WTC11 (cell line): ENCODE data around the gene TRRAP. TPM values are rescaled to one million over a fixed set of nuclear protein-coding genes. Genes with fewer than 3 reads are reported as not detected.

Source experiments
- ATAC-seq: fragments of 200-7000 bp; cut with Tn5 transposase; 2 replicates; pipeline ENCODE4 v1.10.0; 2021; ENCODE audit warnings: mild to moderate bottlenecking, moderate library complexity
- CTCF ChIA-PET: fragments of 300-600 bp; sonication (Branson Sonifier 250); formaldehyde crosslinking; loops from one replicate; lab custom pipeline; 2021; ENCODE audit warnings: antibody characterized with exemption; lab: Charles Lee
- POLR2A ChIA-PET: fragments of 350-600 bp; sonication (Branson Sonifier 250); formaldehyde crosslinking; loops from one replicate; lab custom pipeline; 2021; ENCODE audit warnings: antibody characterized with exemption; lab: Charles Lee
- DNase-seq: peaks from one replicate; pipeline ENCODE4 v3.0.0; 2021; ENCODE audit warnings: low spot score
- H3K27ac Mint-ChIP-seq: 2 replicates; pipeline ENCODE4 v1.8.0; 2021; ENCODE audit warnings: mixed read lengths
- H3K27me3 Mint-ChIP-seq: 2 replicates; pipeline ENCODE4 v1.8.0; 2021; ENCODE audit warnings: low read depth, mild to moderate bottlenecking, moderate library complexity, mixed read lengths
- H3K36me3 Mint-ChIP-seq: 2 replicates; pipeline ENCODE4 v1.8.0; 2021; ENCODE audit warnings: mixed read lengths
- H3K4me1 Mint-ChIP-seq: 2 replicates; pipeline ENCODE4 v1.8.0; 2022; ENCODE audit warnings: mixed read lengths
- H3K4me3 Mint-ChIP-seq: 2 replicates; pipeline ENCODE4 v1.8.0; 2021; ENCODE audit warnings: mild to moderate bottlenecking, moderate library complexity, mixed read lengths
- H3K9me3 Mint-ChIP-seq: 2 replicates; pipeline ENCODE4 v1.8.0; 2021; ENCODE audit warnings: mixed read lengths
- CBFB ChIP-seq: sonication (generic); formaldehyde crosslinking; IDR thresholded peaks from 2 replicates; pipeline ENCODE4 v1.8.1; 2022; ENCODE audit warnings: mild to moderate bottlenecking, low read depth, missing genetic modification reagents
- ELF4 ChIP-seq: sonication (generic); formaldehyde crosslinking; IDR thresholded peaks from 2 replicates; pipeline ENCODE4 v1.8.1; 2022; ENCODE audit warnings: low read depth, mild to moderate bottlenecking, moderate library complexity, missing genetic modification reagents
- EMX1 ChIP-seq: fragments of 250-450 bp; sonication (Bioruptor Pico); IDR thresholded peaks from 2 replicates; pipeline ENCODE4 v1.8.0; 2021; ENCODE audit warnings: mild to moderate bottlenecking
- FOXP1 ChIP-seq: sonication (generic); formaldehyde crosslinking; IDR thresholded peaks from 2 replicates; pipeline ENCODE4 v1.8.0; 2022; ENCODE audit warnings: missing genetic modification reagents, mild to moderate bottlenecking, moderate library complexity, borderline replicate concordance
- GRHL2 ChIP-seq: fragments of 250-450 bp; sonication (Bioruptor Pico); IDR thresholded peaks from 2 replicates; pipeline ENCODE4 v1.8.0; 2022; ENCODE audit warnings: mild to moderate bottlenecking, moderate library complexity; ENCODE audit not compliant: insufficient replicate concordance, severe bottlenecking
- GTF2I ChIP-seq: fragments of 250-450 bp; sonication (Bioruptor Pico); conservative IDR thresholded peaks from 2 replicates; pipeline ENCODE4 v1.4.0; 2021; ENCODE audit warnings: mild to moderate bottlenecking
- HMGA2 ChIP-seq: fragments of 250-450 bp; sonication (Bioruptor Pico); IDR thresholded peaks from 2 replicates; pipeline ENCODE4 v1.4.0; 2021; ENCODE audit warnings: mild to moderate bottlenecking, moderate library complexity
- KAT7 ChIP-seq: sonication (generic); formaldehyde crosslinking; IDR thresholded peaks from 2 replicates; pipeline ENCODE4 v1.8.1; 2023; ENCODE audit warnings: missing genetic modification reagents, mild to moderate bottlenecking, borderline replicate concordance
- MXD4 ChIP-seq: fragments of 250-450 bp; sonication (Bioruptor Pico); IDR thresholded peaks from 2 replicates; pipeline ENCODE4 v1.8.0; 2021; ENCODE audit warnings: mild to moderate bottlenecking, moderate library complexity, borderline replicate concordance
- NFE2L1 ChIP-seq: sonication (generic); formaldehyde crosslinking; IDR thresholded peaks from 2 replicates; pipeline ENCODE4 v1.8.1; 2023; ENCODE audit warnings: missing genetic modification reagents
- NR3C1 ChIP-seq: sonication (generic); formaldehyde crosslinking; conservative IDR thresholded peaks from 2 replicates; pipeline ENCODE4 v1.8.1; 2023; ENCODE audit warnings: low read depth, mild to moderate bottlenecking, missing genetic modification reagents
- OVOL2 ChIP-seq: fragments of 250-450 bp; sonication (Bioruptor Pico); IDR thresholded peaks from 2 replicates; pipeline ENCODE4 v1.9.0; 2021; ENCODE audit warnings: mild to moderate bottlenecking, borderline replicate concordance
- TEAD4 ChIP-seq: sonication (generic); formaldehyde crosslinking; IDR thresholded peaks from 2 replicates; pipeline ENCODE4 v1.8.0; 2022; ENCODE audit warnings: mild to moderate bottlenecking, missing genetic modification reagents
- ZBTB21 ChIP-seq: sonication (generic); formaldehyde crosslinking; IDR thresholded peaks from 2 replicates; pipeline ENCODE4 v1.8.1; 2023; ENCODE audit warnings: mild to moderate bottlenecking, missing genetic modification reagents, borderline replicate concordance
- ZNF121 ChIP-seq: sonication (generic); formaldehyde crosslinking; IDR thresholded peaks from 2 replicates; pipeline ENCODE4 v1.8.0; 2023; ENCODE audit warnings: missing genetic modification reagents
- ZNF671 ChIP-seq: fragments of 250-450 bp; sonication (Bioruptor Pico); IDR thresholded peaks from 2 replicates; pipeline ENCODE4 v1.8.0; 2021; ENCODE audit warnings: mild to moderate bottlenecking
- total RNA-seq: library from RNA; stranded (reverse); gene quantifications from 3 replicates; pipeline ENCODE4 v1.2.3, GENCODE V29; 2021
- TF ChIP-seq, protein P1 (sequence below): sonication (generic); formaldehyde crosslinking; IDR thresholded peaks from 2 replicates; pipeline ENCODE4 v1.8.0; 2023; ENCODE audit warnings: mild to moderate bottlenecking, missing genetic modification reagents
- TF ChIP-seq, protein P2 (sequence below): fragments of 250-450 bp; sonication (Bioruptor Pico); IDR thresholded peaks from 2 replicates; pipeline ENCODE4 v1.9.0; 2021; ENCODE audit warnings: mild to moderate bottlenecking, borderline replicate concordance
- TF ChIP-seq, protein P3 (sequence below): sonication (generic); formaldehyde crosslinking; IDR thresholded peaks from 2 replicates; pipeline ENCODE4 v1.8.0; 2023; ENCODE audit warnings: missing genetic modification reagents, mild to moderate bottlenecking, borderline replicate concordance
- TF ChIP-seq, protein P4 (sequence below): fragments of 250-450 bp; sonication (Bioruptor Pico); IDR thresholded peaks from 2 replicates; pipeline ENCODE4 v1.9.0; 2021; ENCODE audit warnings: mild to moderate bottlenecking

Gene TRRAP
- total RNA-seq, 1 experiment from 2014 or later, result 46.5 TPM

DNA sequence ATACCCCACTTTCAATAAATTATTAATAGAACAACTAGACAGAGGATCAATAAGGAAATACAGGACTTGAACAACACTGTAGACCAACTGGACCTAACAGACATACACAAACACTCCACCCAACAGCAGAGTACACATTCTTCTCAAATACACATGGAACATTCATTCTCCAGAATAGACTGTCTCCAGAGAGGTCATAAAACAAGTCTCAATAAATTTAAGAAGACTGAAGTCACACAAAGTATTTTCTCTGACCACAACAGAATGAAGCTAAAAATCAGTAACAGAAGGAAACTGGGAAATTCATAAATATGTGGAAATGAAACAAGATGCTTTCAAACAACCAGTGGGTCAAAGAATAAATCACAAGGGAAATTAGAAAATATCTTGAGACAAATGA is 145.7 kb downstream of the TRRAP start:
- no peak for DNase-seq
- peaks cover 13% of the 10 kb centered on the region for H3K4me1 Mint-ChIP-seq
- TF ChIP-seq, protein P1, sequence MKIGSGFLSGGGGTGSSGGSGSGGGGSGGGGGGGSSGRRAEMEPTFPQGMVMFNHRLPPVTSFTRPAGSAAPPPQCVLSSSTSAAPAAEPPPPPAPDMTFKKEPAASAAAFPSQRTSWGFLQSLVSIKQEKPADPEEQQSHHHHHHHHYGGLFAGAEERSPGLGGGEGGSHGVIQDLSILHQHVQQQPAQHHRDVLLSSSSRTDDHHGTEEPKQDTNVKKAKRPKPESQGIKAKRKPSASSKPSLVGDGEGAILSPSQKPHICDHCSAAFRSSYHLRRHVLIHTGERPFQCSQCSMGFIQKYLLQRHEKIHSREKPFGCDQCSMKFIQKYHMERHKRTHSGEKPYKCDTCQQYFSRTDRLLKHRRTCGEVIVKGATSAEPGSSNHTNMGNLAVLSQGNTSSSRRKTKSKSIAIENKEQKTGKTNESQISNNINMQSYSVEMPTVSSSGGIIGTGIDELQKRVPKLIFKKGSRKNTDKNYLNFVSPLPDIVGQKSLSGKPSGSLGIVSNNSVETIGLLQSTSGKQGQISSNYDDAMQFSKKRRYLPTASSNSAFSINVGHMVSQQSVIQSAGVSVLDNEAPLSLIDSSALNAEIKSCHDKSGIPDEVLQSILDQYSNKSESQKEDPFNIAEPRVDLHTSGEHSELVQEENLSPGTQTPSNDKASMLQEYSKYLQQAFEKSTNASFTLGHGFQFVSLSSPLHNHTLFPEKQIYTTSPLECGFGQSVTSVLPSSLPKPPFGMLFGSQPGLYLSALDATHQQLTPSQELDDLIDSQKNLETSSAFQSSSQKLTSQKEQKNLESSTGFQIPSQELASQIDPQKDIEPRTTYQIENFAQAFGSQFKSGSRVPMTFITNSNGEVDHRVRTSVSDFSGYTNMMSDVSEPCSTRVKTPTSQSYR (CRISPR knock-in tag), result no peak
- TF ChIP-seq CBFB (no peak), ELF4 (CRISPR knock-in tag) (no peak), HMGA2 (CRISPR knock-in tag) (no peak), ZBTB21 (CRISPR knock-in tag) (no peak), FOXP1 (CRISPR knock-in tag) (no peak), NFE2L1 (CRISPR knock-in tag) (no peak), TEAD4 (no peak), OVOL2 (CRISPR knock-in tag) (no peak), ZNF121 (no peak), EMX1 (CRISPR knock-in tag) (no peak), ZNF671 (no peak)
- TF ChIP-seq, protein P2, sequence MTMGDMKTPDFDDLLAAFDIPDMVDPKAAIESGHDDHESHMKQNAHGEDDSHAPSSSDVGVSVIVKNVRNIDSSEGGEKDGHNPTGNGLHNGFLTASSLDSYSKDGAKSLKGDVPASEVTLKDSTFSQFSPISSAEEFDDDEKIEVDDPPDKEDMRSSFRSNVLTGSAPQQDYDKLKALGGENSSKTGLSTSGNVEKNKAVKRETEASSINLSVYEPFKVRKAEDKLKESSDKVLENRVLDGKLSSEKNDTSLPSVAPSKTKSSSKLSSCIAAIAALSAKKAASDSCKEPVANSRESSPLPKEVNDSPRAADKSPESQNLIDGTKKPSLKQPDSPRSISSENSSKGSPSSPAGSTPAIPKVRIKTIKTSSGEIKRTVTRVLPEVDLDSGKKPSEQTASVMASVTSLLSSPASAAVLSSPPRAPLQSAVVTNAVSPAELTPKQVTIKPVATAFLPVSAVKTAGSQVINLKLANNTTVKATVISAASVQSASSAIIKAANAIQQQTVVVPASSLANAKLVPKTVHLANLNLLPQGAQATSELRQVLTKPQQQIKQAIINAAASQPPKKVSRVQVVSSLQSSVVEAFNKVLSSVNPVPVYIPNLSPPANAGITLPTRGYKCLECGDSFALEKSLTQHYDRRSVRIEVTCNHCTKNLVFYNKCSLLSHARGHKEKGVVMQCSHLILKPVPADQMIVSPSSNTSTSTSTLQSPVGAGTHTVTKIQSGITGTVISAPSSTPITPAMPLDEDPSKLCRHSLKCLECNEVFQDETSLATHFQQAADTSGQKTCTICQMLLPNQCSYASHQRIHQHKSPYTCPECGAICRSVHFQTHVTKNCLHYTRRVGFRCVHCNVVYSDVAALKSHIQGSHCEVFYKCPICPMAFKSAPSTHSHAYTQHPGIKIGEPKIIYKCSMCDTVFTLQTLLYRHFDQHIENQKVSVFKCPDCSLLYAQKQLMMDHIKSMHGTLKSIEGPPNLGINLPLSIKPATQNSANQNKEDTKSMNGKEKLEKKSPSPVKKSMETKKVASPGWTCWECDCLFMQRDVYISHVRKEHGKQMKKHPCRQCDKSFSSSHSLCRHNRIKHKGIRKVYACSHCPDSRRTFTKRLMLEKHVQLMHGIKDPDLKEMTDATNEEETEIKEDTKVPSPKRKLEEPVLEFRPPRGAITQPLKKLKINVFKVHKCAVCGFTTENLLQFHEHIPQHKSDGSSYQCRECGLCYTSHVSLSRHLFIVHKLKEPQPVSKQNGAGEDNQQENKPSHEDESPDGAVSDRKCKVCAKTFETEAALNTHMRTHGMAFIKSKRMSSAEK (CRISPR knock-in tag), result no peak
- CTCF ChIA-PET, result interaction anchor here (0.9 to 1.1 kb wide), 2 partner anchors 13 kb away, joined by 4 to 6 read pairs; no protein-coding TSS in a partner anchor
- ATAC-seq, result no peak
- peaks cover 24% of the 10 kb centered on the region for H3K36me3 Mint-ChIP-seq
- H3K4me3 Mint-ChIP-seq, result no peak overlapping the region
- H3K9me3 Mint-ChIP-seq, result no peaks in the 10 kb centered on the region
- no peaks in the 10 kb centered on the region for H3K27me3 Mint-ChIP-seq
- no peak overlapping the region for H3K27ac Mint-ChIP-seq
- POLR2A ChIA-PET, result no interaction called here

DNA sequence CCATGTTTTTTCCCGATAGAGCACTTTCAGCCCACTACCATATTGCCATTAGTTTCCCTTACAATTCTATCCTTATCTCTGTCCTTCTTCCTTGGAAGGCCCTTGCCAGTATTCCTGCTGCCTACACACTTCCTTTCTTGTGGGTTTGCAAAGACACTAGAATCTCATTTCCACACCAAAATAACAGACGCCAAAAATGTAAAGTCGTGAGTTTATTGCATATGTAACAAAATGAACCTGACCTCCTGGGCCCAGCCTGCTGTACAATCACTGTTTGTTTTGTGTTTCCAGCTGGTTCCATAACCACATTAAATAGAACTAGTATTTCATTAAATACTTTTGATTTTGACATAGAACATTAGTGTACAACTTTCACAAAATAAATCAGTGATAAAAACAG is 148.9 kb downstream of the TRRAP start:
- POLR2A ChIA-PET, result no interaction called here
- ATAC-seq, result no peak
- DNase-seq, result no peak
- peaks cover 42% of the 10 kb centered on the region for H3K36me3 Mint-ChIP-seq
- H3K9me3 Mint-ChIP-seq, result no peaks in the 10 kb centered on the region
- CTCF ChIA-PET, result interaction anchor here (2.0 kb wide), 1 partner anchor 9 kb away, joined by 14 read pairs; no protein-coding TSS in a partner anchor
- TF ChIP-seq GRHL2 (CRISPR knock-in tag) (no peak), MXD4 (CRISPR knock-in tag) (no peak), GTF2I (no peak), KAT7 (no peak), NR3C1 (no peak)
- TF ChIP-seq, protein P3, sequence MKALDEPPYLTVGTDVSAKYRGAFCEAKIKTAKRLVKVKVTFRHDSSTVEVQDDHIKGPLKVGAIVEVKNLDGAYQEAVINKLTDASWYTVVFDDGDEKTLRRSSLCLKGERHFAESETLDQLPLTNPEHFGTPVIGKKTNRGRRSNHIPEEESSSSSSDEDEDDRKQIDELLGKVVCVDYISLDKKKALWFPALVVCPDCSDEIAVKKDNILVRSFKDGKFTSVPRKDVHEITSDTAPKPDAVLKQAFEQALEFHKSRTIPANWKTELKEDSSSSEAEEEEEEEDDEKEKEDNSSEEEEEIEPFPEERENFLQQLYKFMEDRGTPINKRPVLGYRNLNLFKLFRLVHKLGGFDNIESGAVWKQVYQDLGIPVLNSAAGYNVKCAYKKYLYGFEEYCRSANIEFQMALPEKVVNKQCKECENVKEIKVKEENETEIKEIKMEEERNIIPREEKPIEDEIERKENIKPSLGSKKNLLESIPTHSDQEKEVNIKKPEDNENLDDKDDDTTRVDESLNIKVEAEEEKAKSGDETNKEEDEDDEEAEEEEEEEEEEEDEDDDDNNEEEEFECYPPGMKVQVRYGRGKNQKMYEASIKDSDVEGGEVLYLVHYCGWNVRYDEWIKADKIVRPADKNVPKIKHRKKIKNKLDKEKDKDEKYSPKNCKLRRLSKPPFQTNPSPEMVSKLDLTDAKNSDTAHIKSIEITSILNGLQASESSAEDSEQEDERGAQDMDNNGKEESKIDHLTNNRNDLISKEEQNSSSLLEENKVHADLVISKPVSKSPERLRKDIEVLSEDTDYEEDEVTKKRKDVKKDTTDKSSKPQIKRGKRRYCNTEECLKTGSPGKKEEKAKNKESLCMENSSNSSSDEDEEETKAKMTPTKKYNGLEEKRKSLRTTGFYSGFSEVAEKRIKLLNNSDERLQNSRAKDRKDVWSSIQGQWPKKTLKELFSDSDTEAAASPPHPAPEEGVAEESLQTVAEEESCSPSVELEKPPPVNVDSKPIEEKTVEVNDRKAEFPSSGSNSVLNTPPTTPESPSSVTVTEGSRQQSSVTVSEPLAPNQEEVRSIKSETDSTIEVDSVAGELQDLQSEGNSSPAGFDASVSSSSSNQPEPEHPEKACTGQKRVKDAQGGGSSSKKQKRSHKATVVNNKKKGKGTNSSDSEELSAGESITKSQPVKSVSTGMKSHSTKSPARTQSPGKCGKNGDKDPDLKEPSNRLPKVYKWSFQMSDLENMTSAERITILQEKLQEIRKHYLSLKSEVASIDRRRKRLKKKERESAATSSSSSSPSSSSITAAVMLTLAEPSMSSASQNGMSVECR (CRISPR knock-in tag), result no peak
- TF ChIP-seq, protein P4, sequence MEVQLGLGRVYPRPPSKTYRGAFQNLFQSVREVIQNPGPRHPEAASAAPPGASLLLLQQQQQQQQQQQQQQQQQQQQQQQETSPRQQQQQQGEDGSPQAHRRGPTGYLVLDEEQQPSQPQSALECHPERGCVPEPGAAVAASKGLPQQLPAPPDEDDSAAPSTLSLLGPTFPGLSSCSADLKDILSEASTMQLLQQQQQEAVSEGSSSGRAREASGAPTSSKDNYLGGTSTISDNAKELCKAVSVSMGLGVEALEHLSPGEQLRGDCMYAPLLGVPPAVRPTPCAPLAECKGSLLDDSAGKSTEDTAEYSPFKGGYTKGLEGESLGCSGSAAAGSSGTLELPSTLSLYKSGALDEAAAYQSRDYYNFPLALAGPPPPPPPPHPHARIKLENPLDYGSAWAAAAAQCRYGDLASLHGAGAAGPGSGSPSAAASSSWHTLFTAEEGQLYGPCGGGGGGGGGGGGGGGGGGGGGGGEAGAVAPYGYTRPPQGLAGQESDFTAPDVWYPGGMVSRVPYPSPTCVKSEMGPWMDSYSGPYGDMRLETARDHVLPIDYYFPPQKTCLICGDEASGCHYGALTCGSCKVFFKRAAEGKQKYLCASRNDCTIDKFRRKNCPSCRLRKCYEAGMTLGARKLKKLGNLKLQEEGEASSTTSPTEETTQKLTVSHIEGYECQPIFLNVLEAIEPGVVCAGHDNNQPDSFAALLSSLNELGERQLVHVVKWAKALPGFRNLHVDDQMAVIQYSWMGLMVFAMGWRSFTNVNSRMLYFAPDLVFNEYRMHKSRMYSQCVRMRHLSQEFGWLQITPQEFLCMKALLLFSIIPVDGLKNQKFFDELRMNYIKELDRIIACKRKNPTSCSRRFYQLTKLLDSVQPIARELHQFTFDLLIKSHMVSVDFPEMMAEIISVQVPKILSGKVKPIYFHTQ (CRISPR knock-in tag), result no peak
- TF ChIP-seq, all 79 proteins: peak for 0
- Mint-ChIP-seq H3K27me3 (no peaks in the 10 kb centered on the region), H3K27ac (no peak overlapping the region; the same call in 1 of the 2 replicates), H3K4me3 (no peak overlapping the region), H3K4me1 (no peaks in the 10 kb centered on the region)
